ENCODE data around the gene MPZL2. TPM values are rescaled to one million over a fixed set of nuclear protein-coding genes. Genes with fewer than 3 reads are reported as not detected.
A peak's percentile ranks its signal among the peaks of the same experiment; 100 is the strongest.

The MPZL2 gene
- total and polyA plus RNA-seq, 10 of the 15 experiments (the other 5 are each of a cell fraction or from before 2014, with no cell fraction given): 0.81 to 4.8 (median 3.1) TPM

GRCh38 chr11:118243993-118244762 lies 19.9 kb downstream of the MPZL2 start:
- ChIA-PET RAD21 (ENCODE audit: unreplicated experiment) (interaction anchor here (0.7 to 3.5 kb wide), 4 partner anchors 28 to 46 kb away, joined by 3 to 16 read pairs (median 4); no protein-coding TSS in a partner anchor), POLR2A (interaction anchor here (0.5 to 2.2 kb wide), 4 partner anchors 13 to 983 kb away, joined by 3 to 6 read pairs (median 3); no protein-coding TSS in a partner anchor), SMC1A (ENCODE audit: uncharacterized antibody, unreplicated experiment) (interaction anchor here (1.0 to 6.9 kb wide), 4 partner anchors 11 to 45 kb away, joined by 3 to 42 read pairs (median 5); no protein-coding TSS in a partner anchor), CTCF (interaction anchor here (0.6 to 1.9 kb wide), 3 partner anchors 36 to 184 kb away, joined by 5 to 7 read pairs (median 5); no protein-coding TSS in a partner anchor)
- BruUV-seq (replicated peaks): no TSS peak
- Histone ChIP-seq H3K79me2 (ENCODE audit: control insufficient read depth, insufficient read depth, low read length) (no peaks in the 10 kb centered on the region), H3K36me3 (ENCODE audit: control insufficient read depth in 2 of 2, insufficient read depth in 2 of 2, low read length in 1 of 2) (no peaks in the 10 kb centered on the region), H3K9me3 (replicated peaks; ENCODE audit: control insufficient read depth, insufficient read depth, low read length) (no peaks in the 10 kb centered on the region), H3K27me3 (replicated peaks in 1 of 2; ENCODE audit: control insufficient read depth in 2 of 2, insufficient read depth in 2 of 2, low read length in 1 of 2) (no peaks in the 10 kb centered on the region), H2AFZ (ENCODE audit: control insufficient read depth, low read depth, low read length) (no peak overlapping the region), H3K4me2 (ENCODE audit: control insufficient read depth, insufficient read depth) (no peak overlapping the region), H3K4me3 (no peak overlapping the region), H3K27ac (ENCODE audit: control insufficient read depth, insufficient read depth) (no peak overlapping the region), H3K4me1 (ENCODE audit: control insufficient read depth, insufficient read depth, low read length) (peaks cover 19% of the 10 kb centered on the region), H4K20me1 (ENCODE audit: control insufficient read depth, insufficient read depth) (no peaks in the 10 kb centered on the region), H3K9ac (ENCODE audit: control insufficient read depth, insufficient read depth, low read length) (no peak overlapping the region)
- intact Hi-C loops (cut with micrococcal nuclease; ENCODE audit: unreplicated experiment): loop anchor here (2.0 kb wide), 2 partner anchors 15 to 45 kb away; no protein-coding TSS in a partner anchor
- ATAC-seq (no peak), DNase-seq (ENCODE audit: low read depth, low spot score) (no peak), FAIRE-seq (no peak)
- WGBS (ENCODE audit: insufficient coverage, insufficient replicate concordance, low lambda C conversion rate, missing lambda C conversion rate): 48% methylated on average over 3 of the region's 3 CpGs
- TF ChIP-seq ZNF24 (IDR thresholded peaks at IDR 0.05): peak; percentile 66; the same call in 1 of the 2 replicates
- no peak for TF ChIP-seq ZNF217 (IDR thresholded peaks at IDR 0.05)
- no peak for TF ChIP-seq NR2C2 (IDR thresholded peaks at IDR 0.05; ENCODE audit: borderline replicate concordance, control insufficient read depth, insufficient read length, low read depth)
- no peak for TF ChIP-seq ZSCAN29 (IDR thresholded peaks at IDR 0.05)
- TF ChIP-seq SIX5 (IDR thresholded peaks at IDR 0.05; ENCODE audit: low read depth, low read length, severe bottlenecking): no peak
- TF ChIP-seq KDM1A (IDR thresholded peaks at IDR 0.05; ENCODE audit: borderline replicate concordance): no peak
- in situ Hi-C loops (cut with MboI): no loop called here

Data from GM12878 (cell line).